Thoracic aorta (tissue), 2 donors: Measurements from ENCODE around the gene NBPF15. TPM values are rescaled to one million over a fixed set of nuclear protein-coding genes. Genes with fewer than 3 reads are reported as not detected.
"Not testable (repeated sequence)": the region's sequence is repeated elsewhere in the genome, so short reads cannot be mapped to it uniquely, and the experiment has no call there.

Experiments
- ATAC-seq: fragments of 150-250 bp; one replicate; pipeline ENCODE4 v1.8.0; 2017; ENCODE audit warnings: low read depth; ENCODE audit not compliant: insufficient number of reproducible peaks, low FRiP score
- DNase-seq: peaks from one replicate; pipeline ENCODE4 v3.0.0-alpha.2; 2020; ENCODE audit warnings: low spot score
- H3K27ac ChIP-seq, 2 donors: fragments of 200-600 bp; sonication (generic); 1 replicate in 1 of 2; 2 replicates in 1 of 2; pipeline ENCODE4 v1.5.1; 2016; ENCODE audit warnings: mild to moderate bottlenecking in 2 of 2, moderate library complexity in 2 of 2
- H3K27me3 ChIP-seq: fragments of 200-600 bp; sonication (generic); replicated peaks from 2 replicates; pipeline ENCODE4 v1.6.0; 2016; ENCODE audit warnings: mild to moderate bottlenecking; ENCODE audit not compliant: insufficient read depth
- H3K36me3 ChIP-seq: fragments of 200-600 bp; sonication (generic); one replicate; pipeline ENCODE4 v1.5.1; 2016
- H3K4me1 ChIP-seq, 2 donors: fragments of 200-600 bp; sonication (generic); 1 replicate in 1 of 2; 2 replicates in 1 of 2; pipeline versions ENCODE4 v1.5.1 to v1.6.0; 2016; ENCODE audit warnings: low read depth in 2 of 2, mild to moderate bottlenecking in 1 of 2; ENCODE audit not compliant: control insufficient read depth in 1 of 2
- H3K4me3 ChIP-seq: fragments of 200-600 bp; sonication (generic); 2 replicates; pipeline ENCODE4 v1.5.1; 2016; ENCODE audit warnings: mild to moderate bottlenecking
- H3K9me3 ChIP-seq: fragments of 200-600 bp; sonication (generic); 2 replicates; pipeline ENCODE4 v1.5.1; 2016
- total RNA-seq, 2 donors: library from RNA; depleted of rRNA; stranded (reverse); fragments of >200 nt; gene quantifications; one replicate each; pipeline versions ENCODE4 v1.1.0 to v1.2.3, GENCODE V29; 2016

NBPF15 gene, protein sequence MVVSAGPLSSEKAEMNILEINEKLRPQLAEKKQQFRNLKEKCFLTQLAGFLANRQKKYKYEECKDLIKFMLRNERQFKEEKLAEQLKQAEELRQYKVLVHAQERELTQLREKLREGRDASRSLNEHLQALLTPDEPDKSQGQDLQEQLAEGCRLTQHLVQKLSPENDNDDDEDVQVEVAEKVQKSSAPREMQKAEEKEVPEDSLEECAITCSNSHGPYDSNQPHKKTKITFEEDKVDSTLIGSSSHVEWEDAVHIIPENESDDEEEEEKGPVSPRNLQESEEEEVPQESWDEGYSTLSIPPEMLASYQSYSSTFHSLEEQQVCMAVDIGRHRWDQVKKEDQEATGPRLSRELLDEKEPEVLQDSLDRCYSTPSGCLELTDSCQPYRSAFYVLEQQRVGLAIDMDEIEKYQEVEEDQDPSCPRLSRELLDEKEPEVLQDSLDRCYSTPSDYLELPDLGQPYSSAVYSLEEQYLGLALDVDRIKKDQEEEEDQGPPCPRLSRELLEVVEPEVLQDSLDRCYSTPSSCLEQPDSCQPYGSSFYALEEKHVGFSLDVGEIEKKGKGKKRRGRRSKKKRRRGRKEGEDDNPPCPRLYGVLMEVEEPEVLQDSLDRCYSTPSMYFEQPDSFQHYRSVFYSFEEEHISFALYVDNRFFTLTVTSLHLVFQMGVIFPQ
- total RNA-seq, result 10 to 100 TPM; 19.5 to 59.7 TPM

DNA sequence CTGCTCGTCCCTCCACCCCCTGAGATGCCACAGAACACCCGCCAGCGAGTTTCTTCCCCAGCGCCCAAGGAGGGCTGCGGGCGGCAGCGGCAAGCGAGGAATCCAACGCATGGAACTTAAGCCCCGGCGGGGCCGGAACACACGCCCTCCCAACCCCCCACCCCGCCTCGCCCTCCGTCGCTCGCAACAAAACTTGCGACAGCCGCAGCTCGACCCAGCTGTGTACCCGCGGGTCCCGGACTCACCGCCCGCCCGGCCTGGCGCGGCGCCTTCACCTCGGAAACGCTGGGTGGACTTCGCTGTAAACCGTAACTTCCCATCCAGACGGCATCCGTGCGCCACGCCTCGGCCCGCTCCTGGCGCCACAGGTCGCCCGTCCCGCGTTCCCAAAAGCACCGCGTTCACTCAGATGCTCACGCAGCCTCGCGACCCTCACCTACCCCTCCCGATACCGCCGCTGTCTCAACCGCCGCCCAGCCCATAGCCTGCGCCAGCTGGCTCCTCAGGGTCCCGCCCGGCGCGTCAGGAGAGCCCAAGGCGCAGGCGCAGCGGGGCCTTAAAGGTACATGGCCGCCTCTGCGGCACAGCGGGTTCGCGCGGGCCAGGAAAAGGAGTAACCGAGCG, at the start of gene NBPF15:
Gene NBPF15, minus strand, starts transcription at position 534 of the 624 bp plus-strand sequence. CDS start 21,666 bp downstream, outside the sequence.
- H3K36me3 ChIP-seq, H3K9me3 ChIP-seq, H3K27me3 ChIP-seq, H3K4me1 ChIP-seq: not testable (repeated sequence)
- peak within 1 kb of the TSS in 1 of 2 donors; percentile 57 for H3K27ac ChIP-seq
- peak; percentile 60 for ATAC-seq
- peak within 1 kb of the TSS; percentile 81 for H3K4me3 ChIP-seq
- DNase-seq, result peak; percentile 9

DNA sequence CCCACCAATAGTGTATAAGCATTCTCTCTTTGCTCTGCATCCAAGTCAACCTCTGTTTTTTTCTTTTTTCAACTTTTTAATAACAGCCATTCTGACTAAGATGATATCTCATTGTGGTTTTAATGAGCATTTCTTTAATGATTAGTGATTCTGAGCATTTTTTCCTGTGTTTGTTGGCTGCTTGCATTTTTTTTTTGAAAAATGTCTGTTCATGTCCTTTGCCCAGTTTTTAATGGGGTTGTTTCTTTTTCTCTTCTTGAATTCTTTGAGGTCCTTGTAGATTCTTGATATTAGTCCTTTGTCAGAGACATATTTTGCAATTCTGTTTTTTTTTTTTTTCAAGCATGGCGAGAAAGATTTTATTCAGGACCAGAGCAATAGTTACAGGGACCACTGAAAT, 35.0 kb upstream of the NBPF15 start:
- H3K4me3 ChIP-seq, H3K4me1 ChIP-seq, H3K27me3 ChIP-seq, H3K27ac ChIP-seq, H3K36me3 ChIP-seq, DNase-seq, ATAC-seq, H3K9me3 ChIP-seq: not testable (repeated sequence)

DNA sequence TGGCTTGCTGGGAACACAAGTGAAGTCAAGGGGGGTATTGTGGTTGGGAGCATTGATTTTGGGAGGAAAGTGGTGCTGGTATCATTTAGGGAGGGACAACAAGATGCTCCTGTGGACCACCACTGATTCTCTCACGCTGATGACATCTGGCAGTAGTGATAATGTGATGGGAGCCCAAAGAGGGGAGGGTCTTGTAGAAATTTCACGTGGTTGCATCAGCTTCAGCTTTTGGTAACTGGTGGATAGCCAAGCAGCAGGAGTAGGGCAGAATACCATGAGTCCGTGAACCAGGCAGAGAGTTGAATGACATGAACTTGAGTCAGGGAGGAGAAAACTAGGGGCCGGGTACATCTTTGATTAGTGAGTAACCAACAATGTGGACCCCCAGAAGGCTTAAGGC, 32.7 kb upstream of the NBPF15 start:
- not testable (repeated sequence) for DNase-seq

DNA sequence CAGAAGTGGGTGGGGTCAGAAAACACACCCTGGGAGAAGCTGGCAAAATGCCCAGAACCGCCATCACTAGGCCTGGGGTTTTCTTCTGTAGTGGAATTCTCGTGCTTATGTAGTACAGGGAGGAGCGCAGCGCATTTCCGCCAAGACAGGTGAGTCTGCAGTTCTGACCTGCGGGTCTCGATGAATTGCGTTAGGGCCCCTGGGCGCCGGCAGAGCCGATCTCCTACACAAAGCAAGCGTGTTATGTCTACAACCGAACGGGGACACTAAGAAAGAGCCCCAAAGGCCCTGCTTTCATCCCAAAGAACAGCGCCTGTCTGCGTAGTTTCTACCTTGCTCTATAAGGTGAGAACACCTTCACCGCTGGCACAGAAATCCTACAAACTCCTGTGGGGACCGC, 28.9 kb upstream of the NBPF15 start:
- H3K4me3 ChIP-seq, DNase-seq, H3K4me1 ChIP-seq, ATAC-seq, H3K27me3 ChIP-seq, H3K27ac ChIP-seq, H3K36me3 ChIP-seq, H3K9me3 ChIP-seq: not testable (repeated sequence)

More for the DNA sequence above, 32.7 kb upstream of the NBPF15 start:
- not testable (repeated sequence) for H3K9me3 ChIP-seq, H3K4me1 ChIP-seq, H3K27ac ChIP-seq, H3K4me3 ChIP-seq, H3K27me3 ChIP-seq, H3K36me3 ChIP-seq, ATAC-seq

DNA sequence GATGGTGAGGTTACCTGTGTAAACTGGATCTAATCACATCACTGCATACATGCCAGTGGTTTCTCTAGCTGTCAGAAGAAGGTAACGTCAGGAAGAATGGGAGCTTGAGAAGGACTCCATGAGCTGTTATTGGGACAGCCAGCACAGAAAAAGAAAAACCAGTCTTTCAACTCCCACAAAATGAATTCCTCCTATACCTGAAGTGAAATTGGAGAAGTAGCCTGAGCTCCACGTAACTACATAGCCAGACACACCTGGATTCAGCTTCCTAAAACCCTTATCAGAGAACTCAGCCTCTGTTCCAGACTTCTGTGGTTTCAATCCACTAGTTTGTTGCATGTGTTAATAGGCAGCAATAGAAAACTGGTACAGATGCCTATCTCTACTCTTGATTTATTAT, 25.5 kb upstream of the NBPF15 start:
- H3K4me3 ChIP-seq, DNase-seq, H3K27me3 ChIP-seq, H3K36me3 ChIP-seq, H3K27ac ChIP-seq, H3K9me3 ChIP-seq, ATAC-seq, H3K4me1 ChIP-seq: not testable (repeated sequence)

DNA sequence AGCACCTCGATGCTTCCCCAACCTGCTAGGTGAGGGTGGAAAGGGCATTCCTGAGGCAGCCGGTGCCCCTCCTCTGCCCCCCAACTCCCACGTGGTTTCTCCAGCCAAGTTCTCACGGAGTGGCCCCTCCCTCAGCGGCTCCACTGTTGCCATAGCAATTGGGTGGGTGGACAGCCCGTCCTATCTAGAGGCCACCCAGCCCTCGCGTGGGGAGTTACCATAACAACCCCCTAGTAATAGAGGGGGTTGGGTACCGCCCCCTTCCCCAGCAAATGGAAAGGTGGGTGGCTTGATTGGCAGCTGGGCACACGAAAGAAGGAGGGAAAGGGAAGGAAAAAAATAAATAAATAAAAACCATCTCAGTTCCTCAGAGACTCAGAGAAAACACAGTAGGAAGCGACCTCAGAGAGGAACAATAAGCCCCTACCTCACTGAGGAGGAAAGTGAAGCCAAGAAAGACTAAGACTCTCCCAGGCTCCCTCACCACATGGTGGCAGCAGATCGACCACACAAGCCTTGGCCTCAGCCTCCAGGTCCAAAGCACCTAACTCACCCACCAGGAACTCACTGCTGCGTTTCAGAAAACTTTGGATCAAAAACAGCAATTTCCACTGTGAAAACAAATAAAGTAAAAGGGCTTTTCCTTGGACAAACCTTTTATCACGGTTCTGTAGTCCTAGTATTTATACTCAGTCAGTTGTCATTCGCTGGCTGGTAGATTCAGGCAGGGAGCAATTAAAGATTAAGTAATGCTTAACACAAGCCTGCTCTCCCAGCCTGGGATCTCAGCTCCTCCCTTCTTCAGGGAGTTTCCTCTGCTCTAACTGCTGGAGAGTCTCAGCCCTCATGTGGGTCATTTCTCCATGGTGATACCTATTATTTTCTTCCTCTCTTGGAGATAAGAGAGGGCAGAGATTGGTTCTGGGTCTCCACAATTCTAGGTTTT, 23.9 kb upstream of the NBPF15 start:
- not testable (repeated sequence) for H3K36me3 ChIP-seq, ATAC-seq, H3K4me3 ChIP-seq, H3K9me3 ChIP-seq, DNase-seq, H3K4me1 ChIP-seq, H3K27ac ChIP-seq, H3K27me3 ChIP-seq

DNA sequence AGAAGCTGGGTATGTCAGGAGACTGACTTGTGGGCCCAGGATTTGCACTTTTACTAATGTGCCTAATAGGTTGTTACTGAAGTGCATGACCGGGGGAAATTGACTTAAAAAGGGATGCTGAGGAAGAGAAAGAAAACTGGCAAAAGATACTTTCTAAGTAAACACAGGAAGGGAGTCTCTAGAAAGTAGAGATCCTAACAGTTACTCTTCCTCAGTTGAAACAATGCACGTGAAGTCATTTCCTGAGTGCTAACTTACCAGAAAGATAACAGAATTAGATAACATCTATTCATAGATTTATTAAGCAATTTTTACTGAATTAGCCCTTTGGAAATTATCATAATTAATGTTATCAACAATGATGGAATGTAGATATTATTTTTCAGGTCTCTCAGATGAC, 12.4 kb upstream of the NBPF15 start:
- DNase-seq, H3K4me1 ChIP-seq, ATAC-seq, H3K36me3 ChIP-seq, H3K27me3 ChIP-seq, H3K9me3 ChIP-seq, H3K4me3 ChIP-seq, H3K27ac ChIP-seq: not testable (repeated sequence)

DNA sequence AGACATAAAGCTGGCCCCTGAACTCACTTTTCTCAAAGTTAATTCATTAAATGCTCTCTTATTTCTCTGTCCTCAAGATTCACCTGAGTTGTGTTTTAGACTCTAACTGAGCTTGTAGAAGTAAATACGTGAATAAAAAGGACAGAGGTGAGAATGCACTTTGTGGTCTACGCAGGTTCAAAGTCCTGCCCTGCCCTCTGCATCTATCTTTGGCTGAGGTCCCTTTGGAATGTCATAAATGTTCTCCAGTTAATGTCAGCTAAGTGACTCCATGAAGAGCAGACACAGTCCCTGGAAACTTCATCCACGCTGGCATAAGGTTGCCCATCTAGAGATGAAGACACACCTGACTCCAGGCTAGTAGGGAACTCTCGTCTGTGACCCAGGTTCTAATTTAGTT, 10.0 kb upstream of the NBPF15 start:
- not testable (repeated sequence) for H3K27me3 ChIP-seq, H3K9me3 ChIP-seq, H3K36me3 ChIP-seq, ATAC-seq, DNase-seq, H3K4me1 ChIP-seq, H3K4me3 ChIP-seq, H3K27ac ChIP-seq

DNA sequence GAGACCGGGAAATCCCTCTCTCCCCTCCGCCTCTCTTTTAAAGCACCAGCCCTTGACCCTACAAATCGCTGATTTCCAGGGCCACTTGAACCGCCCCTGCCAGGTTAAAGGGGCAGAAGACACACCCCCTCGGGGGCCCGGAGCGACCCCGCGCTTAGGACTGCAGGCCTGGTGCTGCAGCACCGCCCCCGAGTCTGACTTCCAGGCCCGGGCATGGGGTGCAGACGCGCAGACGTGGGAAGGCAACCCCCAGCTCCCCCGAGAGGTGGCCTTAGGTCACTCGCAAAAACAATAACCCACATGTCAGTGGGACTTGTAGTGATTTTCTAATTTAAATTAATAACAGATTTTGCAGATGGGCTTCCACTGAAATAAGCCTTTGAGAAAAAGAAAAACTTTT, 309 bp upstream of the NBPF15 start:
- ATAC-seq, H3K9me3 ChIP-seq, H3K27me3 ChIP-seq, H3K36me3 ChIP-seq, H3K27ac ChIP-seq, DNase-seq, H3K4me1 ChIP-seq: not testable (repeated sequence)
- peak overlapping the region; percentile 81 for H3K4me3 ChIP-seq

DNA sequence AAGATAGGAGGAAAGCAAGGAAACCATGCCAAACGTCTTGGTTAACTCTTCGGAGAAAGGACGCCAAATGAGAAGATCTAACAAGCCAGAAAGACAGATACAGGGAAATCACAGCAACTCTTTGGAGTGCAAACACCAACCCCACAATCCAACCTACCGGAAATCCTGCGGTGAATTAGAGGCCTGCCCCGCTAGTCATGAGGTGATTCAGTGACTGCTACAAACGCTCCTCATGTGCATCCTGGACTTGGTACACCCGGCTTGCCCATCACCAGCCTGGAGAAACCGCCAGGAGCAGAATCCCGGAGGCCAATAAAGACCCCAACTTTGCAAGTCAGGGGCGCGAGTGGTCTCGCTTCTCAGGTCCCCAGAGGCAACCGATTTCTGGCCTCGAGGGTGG, 783 bp downstream of the NBPF15 start:
- H3K27ac ChIP-seq, result peak overlapping the region in 1 of 2 donors; percentile 57
- ATAC-seq, DNase-seq: not testable (repeated sequence)

DNA sequence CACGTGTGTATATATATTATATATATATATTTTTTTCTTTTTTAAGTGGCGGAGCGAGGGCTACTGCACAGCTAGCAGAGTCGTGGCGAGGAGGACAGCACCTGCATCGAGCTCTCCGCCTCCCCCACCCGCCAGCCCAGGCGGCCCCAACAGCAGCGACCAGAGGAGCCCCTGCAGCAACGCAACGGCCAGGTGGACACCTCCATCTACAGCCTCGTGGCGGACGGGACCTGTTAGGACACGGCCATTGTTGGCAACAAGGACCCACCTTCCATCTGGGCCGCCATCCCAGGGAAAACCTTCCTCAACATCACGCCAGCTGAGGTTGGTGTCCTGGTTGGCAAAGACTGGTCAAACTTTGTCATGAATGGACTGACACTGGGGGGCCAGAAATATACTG, 19.1 kb downstream of the NBPF15 start:
- DNase-seq, H3K27me3 ChIP-seq, H3K4me3 ChIP-seq, H3K4me1 ChIP-seq, H3K9me3 ChIP-seq, ATAC-seq, H3K36me3 ChIP-seq, H3K27ac ChIP-seq: not testable (repeated sequence)

More for the DNA sequence above, 783 bp downstream of the NBPF15 start:
- not testable (repeated sequence) for H3K27me3 ChIP-seq, H3K4me1 ChIP-seq, H3K9me3 ChIP-seq, H3K36me3 ChIP-seq
- H3K4me3 ChIP-seq, result peak overlapping the region; percentile 81
